GM21526 (cell line): Measurements from ENCODE around the gene TSPAN5.
A peak's percentile ranks its signal among the peaks of the same experiment; 100 is the strongest.
"Not testable (repeated sequence)": the region's sequence is repeated elsewhere in the genome, so short reads cannot be mapped to it uniquely, and the experiment has no call there.

Experiments
- ATAC-seq: cut with Tn5 transposase; IDR thresholded peaks from one replicate; pipeline ENCODE4 v1.9.1; 2021; ENCODE audit warnings: moderate library complexity; ENCODE audit not compliant: unreplicated experiment, low FRiP score

The TSPAN5 gene

GRCh38 chr4:98476891-98477290 is 181.5 kb downstream of the TSPAN5 start:
- no peak for ATAC-seq

DNA sequence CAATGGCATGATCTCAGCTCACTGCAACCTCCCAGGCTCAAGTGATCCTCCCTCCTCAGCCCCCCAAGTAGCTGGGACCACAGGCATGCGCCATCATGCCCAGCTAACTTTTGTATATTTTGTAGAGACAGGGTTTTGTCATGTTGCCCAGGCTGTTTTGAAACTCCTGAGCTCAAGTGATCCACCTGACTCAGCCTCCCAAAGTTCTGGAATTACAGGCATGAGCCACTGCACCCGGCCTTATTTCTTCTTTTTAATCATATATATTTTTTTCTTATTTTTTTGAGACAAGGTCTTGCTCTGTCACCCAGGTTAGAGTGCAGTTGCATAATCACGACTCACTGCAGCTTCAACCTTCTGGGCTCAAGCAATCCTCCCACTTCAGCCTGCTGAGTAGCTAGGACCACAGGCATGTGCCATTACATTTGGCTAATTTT is 184.0 kb downstream of the TSPAN5 start:
- no peak for ATAC-seq

DNA sequence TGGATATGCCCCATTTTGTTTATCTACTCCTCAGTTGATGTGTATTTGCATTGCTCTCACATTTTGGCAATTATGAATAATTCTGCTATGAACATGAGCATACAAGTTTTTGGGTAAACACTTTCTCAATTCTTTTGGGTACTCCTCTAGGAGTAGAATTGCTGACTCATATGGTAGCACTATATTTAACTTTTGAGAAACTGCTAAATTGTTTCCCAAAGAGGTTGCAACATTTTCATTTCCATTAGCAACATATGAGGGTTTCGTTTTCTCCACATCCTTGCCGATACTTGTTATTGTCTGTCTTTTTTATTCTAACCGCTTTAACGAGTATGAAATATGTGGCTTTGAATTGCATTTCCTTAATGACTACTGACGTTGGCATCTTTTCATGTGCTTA is 185.4 kb downstream of the TSPAN5 start:
- no peak for ATAC-seq

DNA sequence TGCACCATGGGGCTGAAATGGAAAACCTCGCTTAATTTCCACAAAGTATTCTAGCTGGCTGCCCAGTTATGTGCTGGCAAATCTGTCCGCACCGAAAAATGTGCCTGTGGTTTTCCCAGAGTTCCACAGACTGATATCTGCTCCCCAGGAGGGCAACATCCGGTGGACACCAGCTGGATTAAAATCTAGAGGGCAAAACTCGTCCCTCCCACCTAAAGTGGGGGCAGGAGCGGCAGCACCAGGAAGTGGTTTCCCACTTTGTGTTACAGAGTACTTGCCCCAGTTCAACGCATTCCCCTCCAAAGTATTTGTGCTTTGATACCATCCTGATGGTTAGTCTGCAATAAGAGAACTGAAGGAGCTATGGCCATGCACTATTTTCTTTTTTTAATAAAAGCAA is 187.6 kb downstream of the TSPAN5 start:
- no peak for ATAC-seq

DNA sequence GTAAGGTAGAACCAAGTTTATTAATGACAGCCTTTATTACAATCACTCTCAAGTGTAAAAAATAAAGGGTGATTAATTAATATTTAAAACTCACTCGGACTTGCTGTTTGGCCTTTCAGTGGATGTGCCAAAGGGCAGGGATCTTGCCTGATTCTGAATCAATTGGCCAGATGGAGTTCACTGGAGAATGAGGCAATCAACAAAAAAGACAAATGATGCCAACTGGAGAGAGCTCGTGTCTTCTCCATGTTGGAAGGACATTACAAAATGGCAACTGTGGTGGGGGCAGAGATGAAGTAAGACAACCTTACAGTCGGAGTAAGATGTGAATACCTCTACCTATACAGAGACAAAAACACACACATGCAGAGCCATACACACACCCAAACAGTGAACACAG is 188.0 kb downstream of the TSPAN5 start:
- no peak for ATAC-seq

- no peak for ATAC-seq
Observed at GRCh38 chr4:98469771-98470170, 188.6 kb downstream of the TSPAN5 start.

GRCh38 chr4:98468709-98469108 is 189.7 kb downstream of the TSPAN5 start:
- no peak for ATAC-seq

- ATAC-seq: peak; percentile 98
Observed at GRCh38 chr4:98467627-98468072, 190.8 kb downstream of the TSPAN5 start.

- ATAC-seq: no peak
Observed at GRCh38 chr4:98466868-98467599, 191.4 kb downstream of the TSPAN5 start.

GRCh38 chr4:98462487-98462886 is 195.9 kb downstream of the TSPAN5 start:
- no peak for ATAC-seq

- ATAC-seq: not testable (repeated sequence)
Observed at GRCh38 chr4:98461121-98461865, 197.1 kb downstream of the TSPAN5 start.

GRCh38 chr4:98457422-98457821 is 201.0 kb downstream of the TSPAN5 start:
- not testable (repeated sequence) for ATAC-seq

- ATAC-seq: no peak
Observed at GRCh38 chr4:98452091-98452490, 206.3 kb downstream of the TSPAN5 start.

- ATAC-seq: no peak
Observed at GRCh38 chr4:98448908-98449307, 209.5 kb downstream of the TSPAN5 start.

- ATAC-seq: no peak
Observed at GRCh38 chr4:98447648-98448047, 210.8 kb downstream of the TSPAN5 start.

DNA sequence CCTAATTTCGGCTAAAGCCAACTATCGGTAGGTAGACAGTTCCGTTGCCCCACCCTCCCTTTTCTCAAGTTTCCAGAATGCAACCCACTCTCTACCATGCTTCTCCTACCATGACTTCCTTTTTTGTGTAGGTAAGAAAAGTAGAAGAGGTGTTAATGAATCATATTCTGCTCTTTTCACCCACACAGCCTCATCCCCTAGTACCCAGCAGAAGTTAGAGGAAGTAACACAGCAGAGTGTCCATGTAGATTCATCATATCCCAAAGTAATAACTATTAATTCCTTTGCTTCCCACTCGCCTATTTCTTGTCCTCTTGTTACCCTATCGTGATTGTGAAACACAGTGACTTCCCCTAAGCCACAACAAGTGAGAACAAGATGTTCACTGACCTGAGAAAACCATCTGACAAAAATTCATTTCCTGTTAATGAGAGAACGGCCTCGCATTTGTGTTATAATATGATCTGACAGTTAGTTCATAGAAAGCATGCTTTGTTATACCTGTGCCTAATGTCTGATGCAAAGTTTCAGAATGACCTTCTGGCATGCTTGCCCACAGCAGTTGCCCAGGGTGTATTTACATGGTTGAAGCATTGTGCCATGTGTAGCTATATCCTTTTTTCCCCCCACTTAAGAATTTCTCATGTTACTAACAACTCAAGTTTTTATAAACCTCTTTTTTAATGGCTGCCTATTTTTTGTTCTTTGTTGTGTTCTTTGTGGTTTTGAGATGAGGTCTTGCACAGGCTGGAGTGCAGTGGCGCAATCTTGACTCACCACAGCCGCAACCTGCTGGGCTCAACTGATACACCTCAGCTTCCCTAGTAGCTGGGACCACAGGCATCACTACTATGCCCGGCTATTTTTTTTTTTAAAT is 211.7 kb downstream of the TSPAN5 start:
- peak; percentile 73 for ATAC-seq

DNA sequence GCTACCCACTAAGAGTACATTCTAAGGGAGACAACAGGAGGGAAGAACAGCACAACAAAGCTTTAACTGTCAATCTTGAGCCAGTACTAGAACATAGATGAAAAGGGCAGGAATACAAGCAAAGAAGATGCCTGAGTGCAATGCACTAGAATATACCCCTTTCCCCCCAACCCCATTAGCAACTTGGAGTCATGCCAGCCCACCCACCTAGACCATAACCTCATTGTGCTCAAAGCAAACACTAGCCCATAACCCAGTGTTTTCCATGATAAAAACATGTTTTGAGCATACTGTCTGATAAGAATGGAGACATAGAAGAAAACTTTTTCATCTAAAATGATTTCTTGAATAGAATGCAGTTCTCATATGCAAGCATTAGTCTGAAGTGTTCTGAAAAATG is 214.0 kb downstream of the TSPAN5 start:
- no peak for ATAC-seq

- no peak for ATAC-seq
Observed at GRCh38 chr4:98434816-98435215, 223.6 kb downstream of the TSPAN5 start.

- no peak for ATAC-seq
Observed at GRCh38 chr4:98433691-98434090, 224.7 kb downstream of the TSPAN5 start.

GRCh38 chr4:98430708-98431403 is 227.6 kb downstream of the TSPAN5 start:
- ATAC-seq: no peak
